K562 (cell line): ENCODE data around the gene PSMC3IP. TPM values are rescaled to one million over a fixed set of nuclear protein-coding genes. Genes with fewer than 3 reads are reported as not detected.
A peak's percentile ranks its signal among the peaks of the same experiment; 100 is the strongest.

ENCODE experiments used
- ILK ChIP-seq: fragments of 450-650 bp; IDR thresholded peaks from 2 replicates; pipeline ENCODE4 v1.6.1; 2016; ENCODE audit warnings: missing genetic modification characterization, low read depth, mild to moderate bottlenecking, missing compliant biosample characterization, moderate library complexity, borderline replicate concordance
- KLF13 ChIP-seq: fragments of 450-650 bp; IDR thresholded peaks from 2 replicates; pipeline ENCODE4 v1.6.1; 2016; ENCODE audit warnings: missing genetic modification characterization, low read depth, mild to moderate bottlenecking, missing compliant biosample characterization, moderate library complexity, borderline replicate concordance
- L3MBTL2 ChIP-seq: fragments of 450-650 bp; IDR thresholded peaks from 2 replicates; pipeline ENCODE4 v1.6.1; 2016; ENCODE audit warnings: mild to moderate bottlenecking, moderate library complexity
- MED1 ChIP-seq: sonication (generic); formaldehyde crosslinking; IDR thresholded peaks from 2 replicates; pipeline ENCODE4 v1.8.1; 2023; ENCODE audit warnings: missing genetic modification reagents, borderline replicate concordance
- MYNN ChIP-seq, 2 experiments: sonication (generic); formaldehyde crosslinking in 1 of 2; IDR thresholded peaks; 2 replicates each; pipeline versions ENCODE4 v1.5.0 to v1.6.1; 2016 to 2020; ENCODE audit warnings: antibody characterized with exemption in 1 of 2, missing genetic modification reagents in 1 of 2
- PML ChIP-seq: IDR thresholded peaks from 2 replicates; pipeline ENCODE4 v1.6.1; 2012; ENCODE audit warnings: low read length, inconsistent platforms
- POLR2B ChIP-seq: fragments of 450-650 bp; IDR thresholded peaks from 2 replicates; pipeline ENCODE4 v1.6.1; 2018; ENCODE audit warnings: low read depth; ENCODE audit not compliant: partially characterized antibody
- SOX6 ChIP-seq: fragments of 450-650 bp; IDR thresholded peaks from 2 replicates; pipeline ENCODE4 v1.6.1; 2014; ENCODE audit warnings: mild to moderate bottlenecking
- SP1 ChIP-seq: sonication (generic); formaldehyde crosslinking; IDR thresholded peaks from 2 replicates; pipeline ENCODE4 v1.8.1; 2022; ENCODE audit warnings: mild to moderate bottlenecking, missing genetic modification reagents
- SPI1 ChIP-seq: IDR thresholded peaks from 2 replicates; pipeline ENCODE4 v1.6.1; 2011; ENCODE audit warnings: low read depth, low read length, control low read depth, borderline replicate concordance
- SRF ChIP-seq, 2 experiments: fragments of 250-450, 450-650 bp in 1 of 2; sonication (Bioruptor Pico) in 1 of 2; sonication (generic) in 1 of 2; formaldehyde crosslinking; IDR thresholded peaks; 2 replicates each; pipeline versions ENCODE4 v1.5.0 to v1.5.1; 2020 to 2022; ENCODE audit warnings: mild to moderate bottlenecking in 1 of 2, missing genetic modification reagents in 1 of 2
- TAF9B ChIP-seq: fragments of 450-650 bp; IDR thresholded peaks from 2 replicates; pipeline ENCODE4 v1.6.1; 2018; ENCODE audit warnings: mild to moderate bottlenecking; ENCODE audit not compliant: partially characterized antibody
- ZNF12 ChIP-seq: sonication (generic); formaldehyde crosslinking; IDR thresholded peaks from 2 replicates; pipeline ENCODE4 v1.4.0; 2020; ENCODE audit warnings: mild to moderate bottlenecking, missing genetic modification reagents
- ZNF134 ChIP-seq: fragments of 250-450 bp; sonication (Bioruptor Pico); conservative IDR thresholded peaks from 2 replicates; pipeline ENCODE4 v1.4.0; 2020
- ZNF146 ChIP-seq: IDR thresholded peaks from one replicate; pipeline ENCODE4 v1.6.1; 2018; ENCODE audit warnings: missing compliant biosample characterization; ENCODE audit not compliant: unreplicated experiment
- ZNF3 ChIP-seq: fragments of 250-450 bp; sonication (Bioruptor Pico); IDR thresholded peaks from 2 replicates; pipeline ENCODE4 v1.5.0; 2021; ENCODE audit warnings: mild to moderate bottlenecking, moderate library complexity
- ZNF507 ChIP-seq: conservative IDR thresholded peaks from 2 replicates; pipeline ENCODE4 v1.6.1; 2017; ENCODE audit warnings: missing genetic modification characterization, missing compliant biosample characterization
- polyA plus RNA-seq, 8 experiments: library from polyadenylated mRNA; depleted of rRNA in 4 of 8; stranded (reverse) in 5 of 8; unstranded in 3 of 8; fragments of >200 nt; fragmentation: Nextera tagmentation in 2 of 8; fragmentation: Illumina TruSeq in 1 of 8; extraction: Ambion mirVana in 2 of 8; extraction: Trizol in 1 of 8; gene quantifications; 2 replicates each; pipeline versions ENCODE4 v1.2.1 to v1.2.3, GENCODE V29; 2011 to 2014; ENCODE audit warnings: inconsistent platforms in 1 of 8, missing spikeins in 1 of 8
- total RNA-seq, 7 experiments: library from RNA; depleted of rRNA in 6 of 7; stranded (reverse); fragments of >200 nt in 6 of 7; fragmentation: Illumina TruSeq in 2 of 7; extraction: Trizol in 2 of 7; gene quantifications; 2 replicates each; pipeline versions ENCODE4 v1.2.1 to v1.2.3, GENCODE V29; 2011 to 2021; ENCODE audit warnings: low replicate concordance in 1 of 7
- TF ChIP-seq, protein P1 (sequence below): sonication (generic); formaldehyde crosslinking; IDR thresholded peaks from 2 replicates; pipeline ENCODE4 v1.8.0; 2022; ENCODE audit warnings: mild to moderate bottlenecking, missing genetic modification reagents
- TF ChIP-seq, protein P2 (sequence below): fragments of 450-650 bp; IDR thresholded peaks from 2 replicates; pipeline ENCODE4 v1.6.1; 2016; ENCODE audit warnings: antibody characterized with exemption
- TF ChIP-seq, protein P3 (sequence below): IDR thresholded peaks from 2 replicates; pipeline ENCODE4 v1.6.1; 2011; ENCODE audit warnings: borderline replicate concordance, low read depth, mild to moderate bottlenecking, moderate library complexity, low read length; ENCODE audit not compliant: insufficient read depth, poor library complexity, severe bottlenecking

Gene PSMC3IP
- total and polyA plus RNA-seq, 9 of the 15 experiments (the other 6 are each of a cell fraction or from before 2014, with no cell fraction given) = 13.8 to 65.6 (median 32.8) TPM

DNA sequence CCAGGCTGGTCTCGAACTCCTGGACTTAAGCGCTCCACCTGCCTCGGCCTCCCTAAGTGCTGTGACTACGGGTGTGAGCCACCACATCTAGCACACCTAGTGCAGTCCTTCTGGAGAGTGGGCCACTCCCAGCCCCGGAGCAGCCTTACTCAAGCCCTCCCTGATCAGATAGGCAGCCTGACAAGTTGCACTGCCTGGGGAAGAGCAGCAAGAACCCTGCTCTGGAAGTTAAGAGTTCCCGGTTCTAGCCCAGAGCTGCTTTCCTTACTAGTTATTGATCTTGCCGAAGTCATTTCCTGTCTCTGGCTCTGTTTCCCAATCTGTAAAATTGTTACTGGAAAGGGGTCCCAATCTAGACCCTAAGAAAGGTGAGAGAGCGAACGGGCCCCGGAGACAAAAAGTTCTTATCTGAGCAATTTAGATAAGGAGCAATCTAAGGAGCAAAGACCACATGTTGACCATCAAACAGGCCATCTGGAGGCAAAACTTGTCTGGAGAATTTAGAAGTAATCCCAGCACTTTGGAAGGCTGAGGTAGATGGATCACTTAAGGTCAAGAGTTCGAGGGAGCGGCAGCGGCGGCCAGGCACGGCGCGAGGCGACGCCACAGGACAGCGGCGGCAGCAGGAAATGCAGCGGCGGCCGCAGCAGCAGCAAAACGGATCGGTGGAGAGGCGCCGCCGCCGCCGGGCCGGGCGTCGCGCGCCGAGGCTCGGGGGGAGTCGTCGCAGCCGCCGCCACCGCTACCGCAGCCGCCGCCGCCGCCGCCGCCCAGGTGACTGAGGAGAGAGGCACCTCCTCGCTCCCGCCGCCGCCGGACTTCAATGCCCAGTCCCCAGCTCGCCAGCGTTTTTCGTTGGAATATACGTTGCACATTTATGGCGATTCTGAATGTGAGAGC is 45.8 kb downstream of the PSMC3IP start (continued):
- TF ChIP-seq SP1 (CRISPR knock-in tag) = no peak; the same call in 1 of the 2 replicates
- no peak for TF ChIP-seq ILK (tag)
- TF ChIP-seq SOX6 = peak; percentile 72
- no peak for TF ChIP-seq ZNF146 (CRISPR knock-in tag)
- TF ChIP-seq KLF13 (tag) = no peak
- TF ChIP-seq, protein P1, sequence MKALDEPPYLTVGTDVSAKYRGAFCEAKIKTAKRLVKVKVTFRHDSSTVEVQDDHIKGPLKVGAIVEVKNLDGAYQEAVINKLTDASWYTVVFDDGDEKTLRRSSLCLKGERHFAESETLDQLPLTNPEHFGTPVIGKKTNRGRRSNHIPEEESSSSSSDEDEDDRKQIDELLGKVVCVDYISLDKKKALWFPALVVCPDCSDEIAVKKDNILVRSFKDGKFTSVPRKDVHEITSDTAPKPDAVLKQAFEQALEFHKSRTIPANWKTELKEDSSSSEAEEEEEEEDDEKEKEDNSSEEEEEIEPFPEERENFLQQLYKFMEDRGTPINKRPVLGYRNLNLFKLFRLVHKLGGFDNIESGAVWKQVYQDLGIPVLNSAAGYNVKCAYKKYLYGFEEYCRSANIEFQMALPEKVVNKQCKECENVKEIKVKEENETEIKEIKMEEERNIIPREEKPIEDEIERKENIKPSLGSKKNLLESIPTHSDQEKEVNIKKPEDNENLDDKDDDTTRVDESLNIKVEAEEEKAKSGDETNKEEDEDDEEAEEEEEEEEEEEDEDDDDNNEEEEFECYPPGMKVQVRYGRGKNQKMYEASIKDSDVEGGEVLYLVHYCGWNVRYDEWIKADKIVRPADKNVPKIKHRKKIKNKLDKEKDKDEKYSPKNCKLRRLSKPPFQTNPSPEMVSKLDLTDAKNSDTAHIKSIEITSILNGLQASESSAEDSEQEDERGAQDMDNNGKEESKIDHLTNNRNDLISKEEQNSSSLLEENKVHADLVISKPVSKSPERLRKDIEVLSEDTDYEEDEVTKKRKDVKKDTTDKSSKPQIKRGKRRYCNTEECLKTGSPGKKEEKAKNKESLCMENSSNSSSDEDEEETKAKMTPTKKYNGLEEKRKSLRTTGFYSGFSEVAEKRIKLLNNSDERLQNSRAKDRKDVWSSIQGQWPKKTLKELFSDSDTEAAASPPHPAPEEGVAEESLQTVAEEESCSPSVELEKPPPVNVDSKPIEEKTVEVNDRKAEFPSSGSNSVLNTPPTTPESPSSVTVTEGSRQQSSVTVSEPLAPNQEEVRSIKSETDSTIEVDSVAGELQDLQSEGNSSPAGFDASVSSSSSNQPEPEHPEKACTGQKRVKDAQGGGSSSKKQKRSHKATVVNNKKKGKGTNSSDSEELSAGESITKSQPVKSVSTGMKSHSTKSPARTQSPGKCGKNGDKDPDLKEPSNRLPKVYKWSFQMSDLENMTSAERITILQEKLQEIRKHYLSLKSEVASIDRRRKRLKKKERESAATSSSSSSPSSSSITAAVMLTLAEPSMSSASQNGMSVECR = 0 out of 2 replicates have a peak, but pooled peaks have one; percentile 48
- TF ChIP-seq MYNN (IDR thresholded peaks at IDR 0.05) = no peak
- no peak for TF ChIP-seq MYNN (CRISPR knock-in tag; IDR thresholded peaks at IDR 0.05)
- no peak for TF ChIP-seq SPI1
- TF ChIP-seq MED1 (CRISPR knock-in tag) = no peak
- no peak for TF ChIP-seq ZNF134
- TF ChIP-seq ZNF507 (tag) = no peak
- TF ChIP-seq ZNF3 (CRISPR knock-in tag) = no peak
- TF ChIP-seq SRF (CRISPR knock-in tag; IDR thresholded peaks at IDR 0.05) = 0 out of 4 replicates have a peak, but pooled peaks of 1 of the 2 experiments have one; percentile 14
- no peak for TF ChIP-seq TAF9B
- peak; percentile 84 for TF ChIP-seq L3MBTL2
- no peak for TF ChIP-seq POLR2B
- no peak for TF ChIP-seq ZNF12
- no peak for TF ChIP-seq PML
- TF ChIP-seq, protein P2, sequence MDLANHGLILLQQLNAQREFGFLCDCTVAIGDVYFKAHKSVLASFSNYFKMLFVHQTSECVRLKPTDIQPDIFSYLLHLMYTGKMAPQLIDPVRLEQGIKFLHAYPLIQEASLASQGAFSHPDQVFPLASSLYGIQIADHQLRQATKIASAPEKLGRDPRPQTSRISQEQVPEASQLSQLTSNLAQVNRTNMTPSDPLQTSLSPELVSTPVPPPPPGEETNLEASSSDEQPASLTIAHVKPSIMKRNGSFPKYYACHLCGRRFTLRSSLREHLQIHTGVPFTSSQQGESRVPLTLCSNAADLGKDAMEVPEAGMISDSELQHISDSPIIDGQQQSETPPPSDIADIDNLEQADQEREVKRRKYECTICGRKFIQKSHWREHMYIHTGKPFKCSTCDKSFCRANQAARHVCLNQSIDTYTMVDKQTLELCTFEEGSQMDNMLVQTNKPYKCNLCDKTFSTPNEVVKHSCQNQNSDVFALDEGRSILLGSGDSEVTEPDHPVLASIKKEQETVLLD = 0 out of 2 replicates have a peak, but pooled peaks have one; percentile 17
- TF ChIP-seq, protein P3, sequence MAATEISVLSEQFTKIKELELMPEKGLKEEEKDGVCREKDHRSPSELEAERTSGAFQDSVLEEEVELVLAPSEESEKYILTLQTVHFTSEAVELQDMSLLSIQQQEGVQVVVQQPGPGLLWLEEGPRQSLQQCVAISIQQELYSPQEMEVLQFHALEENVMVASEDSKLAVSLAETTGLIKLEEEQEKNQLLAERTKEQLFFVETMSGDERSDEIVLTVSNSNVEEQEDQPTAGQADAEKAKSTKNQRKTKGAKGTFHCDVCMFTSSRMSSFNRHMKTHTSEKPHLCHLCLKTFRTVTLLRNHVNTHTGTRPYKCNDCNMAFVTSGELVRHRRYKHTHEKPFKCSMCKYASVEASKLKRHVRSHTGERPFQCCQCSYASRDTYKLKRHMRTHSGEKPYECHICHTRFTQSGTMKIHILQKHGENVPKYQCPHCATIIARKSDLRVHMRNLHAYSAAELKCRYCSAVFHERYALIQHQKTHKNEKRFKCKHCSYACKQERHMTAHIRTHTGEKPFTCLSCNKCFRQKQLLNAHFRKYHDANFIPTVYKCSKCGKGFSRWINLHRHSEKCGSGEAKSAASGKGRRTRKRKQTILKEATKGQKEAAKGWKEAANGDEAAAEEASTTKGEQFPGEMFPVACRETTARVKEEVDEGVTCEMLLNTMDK = peak; percentile 86
